Memory B cell (primary cell): ENCODE measurements around the gene CRAT.
A peak's percentile ranks its signal among the peaks of the same experiment; 100 is the strongest.

Experiments
- ATAC-seq: fragments of 150-1000 bp; cut with Tn5 transposase; 2 replicates; pipeline ENCODE4 v1.10.0; 2021; ENCODE audit warnings: low read depth, mild to moderate bottlenecking, moderate library complexity
- DNase-seq, 2 donors: peaks; one replicate each; pipeline ENCODE4 v3.0.0; 2022; ENCODE audit warnings: low spot score in 2 of 2
- H3K27ac Mint-ChIP-seq: one replicate; pipeline ENCODE4 v1.8.0; 2022; ENCODE audit warnings: mild to moderate bottlenecking, moderate library complexity, mixed read lengths
- H3K27me3 Mint-ChIP-seq: one replicate; pipeline ENCODE4 v1.8.0; 2022; ENCODE audit warnings: mixed read lengths
- H3K36me3 Mint-ChIP-seq: one replicate; pipeline ENCODE4 v1.8.0; 2022; ENCODE audit warnings: mild to moderate bottlenecking, mixed read lengths
- H3K4me1 Mint-ChIP-seq: one replicate; pipeline ENCODE4 v1.8.0; 2022; ENCODE audit warnings: mixed read lengths
- H3K4me3 Mint-ChIP-seq: one replicate; pipeline ENCODE4 v1.8.0; 2022; ENCODE audit warnings: mild to moderate bottlenecking, moderate library complexity, mixed read lengths
- H3K9me3 Mint-ChIP-seq: one replicate; pipeline ENCODE4 v1.8.0; 2022; ENCODE audit warnings: mixed read lengths

Gene CRAT

DNA sequence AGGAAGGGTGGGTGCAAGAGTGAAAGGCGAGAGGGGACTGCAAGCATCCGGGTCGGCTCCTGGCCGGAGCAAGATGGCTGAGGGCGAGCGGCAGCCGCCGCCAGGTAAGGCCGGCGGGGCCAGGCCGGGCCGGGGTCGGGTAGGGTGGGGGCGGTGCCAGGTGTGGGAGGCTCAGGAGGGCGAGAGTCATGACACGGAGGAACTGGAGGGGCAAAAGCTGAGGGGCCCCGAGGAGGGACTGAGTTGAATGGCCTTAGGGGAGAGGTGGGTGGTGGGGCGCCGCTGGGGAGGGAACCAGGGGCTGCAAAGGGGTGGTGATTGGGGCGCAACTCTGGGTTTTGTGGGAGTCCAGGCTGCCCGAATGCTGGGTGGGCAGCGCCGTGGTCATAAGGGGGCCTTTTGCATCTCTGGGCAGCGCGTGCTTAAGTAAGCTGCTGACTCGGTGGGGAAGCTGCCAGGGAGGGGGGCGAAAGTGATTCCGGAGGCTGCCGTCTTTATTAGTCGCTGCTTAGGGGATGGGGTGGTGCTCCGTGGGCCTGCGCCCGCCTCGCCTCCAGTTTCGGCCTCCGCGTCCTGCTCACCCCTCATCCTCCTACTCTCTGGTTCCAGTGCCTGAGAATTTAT is 1.0 kb upstream of the CRAT start:
- no peaks in the 10 kb centered on the region for H3K36me3 Mint-ChIP-seq
- H3K4me1 Mint-ChIP-seq: peaks cover 10% of the 10 kb centered on the region
- DNase-seq (no peak), ATAC-seq (peak; percentile 0)
- no peaks in the 10 kb centered on the region for H3K27me3 Mint-ChIP-seq
- peak overlapping the region; percentile 91 for H3K27ac Mint-ChIP-seq
- H3K4me3 Mint-ChIP-seq: peak overlapping the region; percentile 92
- H3K9me3 Mint-ChIP-seq: no peaks in the 10 kb centered on the region

DNA sequence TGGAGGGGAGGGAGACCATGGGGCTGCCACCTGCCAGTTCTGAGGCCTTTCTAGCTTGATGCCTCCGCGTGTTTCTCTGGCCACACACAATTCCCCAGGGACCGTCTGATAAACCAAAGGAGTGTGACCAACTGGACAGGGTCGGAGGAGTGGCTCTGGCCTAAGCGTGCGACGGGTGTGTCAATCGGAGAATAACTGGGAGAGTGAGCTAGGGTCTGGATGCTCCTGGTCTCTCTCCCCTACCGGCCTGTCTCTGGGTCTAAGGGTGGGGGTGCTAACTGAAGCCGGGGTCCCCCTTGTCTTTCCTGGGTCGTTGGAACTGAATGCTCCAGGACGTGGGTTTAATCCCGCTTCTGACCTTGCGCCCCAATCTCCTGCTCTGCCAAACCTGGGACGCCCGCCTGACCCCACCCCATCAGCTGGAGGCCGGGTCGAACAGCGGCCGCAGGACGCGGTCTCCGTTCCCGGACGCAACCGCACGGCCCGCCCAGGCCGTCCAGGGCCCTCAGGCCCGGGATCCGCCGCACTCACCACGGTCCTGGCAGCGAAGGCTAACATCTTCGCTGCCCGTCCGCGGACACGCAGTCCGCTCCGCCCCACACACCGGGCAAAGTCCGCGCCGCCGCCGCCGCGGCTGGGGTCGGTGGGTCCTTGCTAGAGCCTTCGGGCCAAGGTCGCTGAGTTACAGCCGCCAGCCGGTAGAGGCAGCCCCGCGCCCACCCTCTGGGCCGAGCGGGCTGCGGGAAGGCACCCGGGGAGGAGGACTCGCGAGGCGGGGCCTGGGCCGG is 447 bp downstream of the CRAT start:
- DNase-seq (peak in 1 of 2 donors; percentile 38), ATAC-seq (no peak)
- H3K36me3 Mint-ChIP-seq: no peaks in the 10 kb centered on the region
- no peaks in the 10 kb centered on the region for H3K9me3 Mint-ChIP-seq
- H3K4me1 Mint-ChIP-seq: peaks cover 10% of the 10 kb centered on the region
- peak overlapping the region; percentile 92 for H3K4me3 Mint-ChIP-seq
- H3K27ac Mint-ChIP-seq: peak overlapping the region; percentile 91
- no peaks in the 10 kb centered on the region for H3K27me3 Mint-ChIP-seq

DNA sequence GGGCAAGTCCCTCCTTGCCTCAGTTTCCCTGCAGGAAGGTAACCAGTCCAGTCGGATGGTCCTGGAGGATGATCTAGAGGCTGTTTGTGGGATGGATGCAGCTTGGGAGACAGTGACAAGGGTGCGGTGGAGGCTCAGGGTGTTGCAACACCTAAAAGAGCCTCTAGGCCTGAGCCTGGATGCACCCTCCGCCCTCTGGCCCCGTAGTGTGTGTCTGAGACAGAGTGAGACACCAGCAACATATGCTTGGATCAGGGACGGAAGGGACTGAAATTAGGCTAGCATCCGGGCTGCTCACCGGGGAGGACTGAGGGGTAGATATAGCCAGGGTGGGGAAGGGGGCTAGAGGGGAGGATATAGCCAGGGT is 1.1 kb downstream of the CRAT start:
- H3K4me1 Mint-ChIP-seq: peaks cover 10% of the 10 kb centered on the region
- H3K4me3 Mint-ChIP-seq: peak overlapping the region; percentile 90
- no peaks in the 10 kb centered on the region for H3K9me3 Mint-ChIP-seq
- DNase-seq (peak in 1 of 2 donors; percentile 29), ATAC-seq (no peak)
- H3K27me3 Mint-ChIP-seq: no peaks in the 10 kb centered on the region
- no peaks in the 10 kb centered on the region for H3K36me3 Mint-ChIP-seq
- H3K27ac Mint-ChIP-seq: no peak overlapping the region

DNA sequence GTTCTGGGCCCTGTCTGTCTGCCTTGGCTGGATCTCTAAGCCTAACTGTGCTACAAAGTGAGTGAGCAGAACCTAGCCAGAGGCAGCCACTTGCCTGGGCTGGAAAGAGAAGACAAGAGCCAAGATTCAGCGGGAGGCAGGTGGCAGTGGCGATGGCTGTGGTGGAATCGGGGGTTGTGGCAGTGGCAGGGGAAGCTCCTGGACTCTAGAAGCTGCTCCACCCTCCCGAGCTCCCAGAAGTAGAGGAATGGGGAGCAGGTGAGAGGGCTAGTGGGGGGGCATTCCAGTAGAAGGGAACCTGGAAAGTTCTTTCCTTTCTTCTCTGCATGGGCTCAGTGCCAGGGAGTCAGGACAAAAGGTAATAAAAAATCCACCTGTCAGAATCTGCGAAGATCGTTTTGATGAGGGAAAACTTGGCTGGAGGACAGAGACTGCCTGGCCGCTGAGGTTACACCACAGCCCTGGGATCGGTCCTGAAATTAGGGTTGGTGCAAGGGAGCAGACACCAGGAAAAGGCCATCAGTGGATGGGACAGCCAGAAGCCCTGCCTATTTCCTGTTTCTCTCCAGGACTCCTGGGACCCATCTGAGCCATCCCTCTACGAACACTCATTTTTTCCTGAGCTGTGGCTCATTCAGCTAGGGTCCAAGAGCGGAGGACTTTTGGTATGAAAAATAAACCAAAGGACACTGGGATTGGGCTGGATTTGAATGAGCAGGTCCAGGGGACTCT is 1.6 kb downstream of the CRAT start:
- ATAC-seq (no peak), DNase-seq (no peak)
- Mint-ChIP-seq H3K27me3 (no peaks in the 10 kb centered on the region), H3K4me1 (peaks cover 10% of the 10 kb centered on the region), H3K27ac (no peak overlapping the region), H3K36me3 (no peaks in the 10 kb centered on the region), H3K4me3 (peak overlapping the region; percentile 90), H3K9me3 (no peaks in the 10 kb centered on the region)

DNA sequence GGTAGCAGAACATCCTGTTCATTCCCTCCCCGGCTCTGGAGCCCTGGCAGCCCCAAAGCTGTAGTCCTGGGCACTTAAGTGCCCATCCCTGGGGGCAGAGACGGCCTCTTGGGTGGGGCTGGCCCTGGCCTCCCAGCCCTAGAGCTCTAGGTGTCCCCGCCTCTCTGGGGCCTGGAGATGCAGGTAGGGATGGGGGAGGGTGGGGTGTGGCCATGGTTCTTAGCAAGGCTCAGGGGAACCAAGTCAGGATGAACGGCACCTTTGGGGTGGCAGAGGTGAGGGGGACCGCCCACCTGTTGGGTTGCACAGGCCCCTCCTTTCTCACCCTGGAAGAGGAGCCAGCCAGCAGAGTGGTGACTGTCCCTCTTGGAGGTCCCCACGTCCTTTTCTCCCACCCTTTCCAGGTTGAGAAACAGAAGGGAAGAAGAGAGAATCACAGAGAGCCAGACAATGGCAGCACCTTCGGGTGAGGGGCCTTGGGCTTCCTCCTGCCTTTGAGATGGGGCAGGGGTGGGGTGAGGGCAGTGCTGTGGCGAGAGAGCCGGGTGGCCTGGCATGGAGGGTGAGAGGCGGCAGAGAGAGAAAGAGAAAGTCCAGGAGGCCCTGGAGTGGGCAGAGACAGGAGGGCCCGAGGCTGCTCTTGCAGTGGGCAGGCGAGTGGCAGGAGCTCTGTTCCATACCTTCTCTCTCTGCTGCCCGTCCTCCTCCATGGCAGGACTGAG is 2.3 kb downstream of the CRAT start:
- no peaks in the 10 kb centered on the region for H3K27me3 Mint-ChIP-seq
- no peak for DNase-seq
- peak overlapping the region; percentile 90 for H3K4me3 Mint-ChIP-seq
- no peak for ATAC-seq
- H3K27ac Mint-ChIP-seq: no peak overlapping the region
- no peaks in the 10 kb centered on the region for H3K36me3 Mint-ChIP-seq
- no peaks in the 10 kb centered on the region for H3K9me3 Mint-ChIP-seq
- H3K4me1 Mint-ChIP-seq: peaks cover 10% of the 10 kb centered on the region

DNA sequence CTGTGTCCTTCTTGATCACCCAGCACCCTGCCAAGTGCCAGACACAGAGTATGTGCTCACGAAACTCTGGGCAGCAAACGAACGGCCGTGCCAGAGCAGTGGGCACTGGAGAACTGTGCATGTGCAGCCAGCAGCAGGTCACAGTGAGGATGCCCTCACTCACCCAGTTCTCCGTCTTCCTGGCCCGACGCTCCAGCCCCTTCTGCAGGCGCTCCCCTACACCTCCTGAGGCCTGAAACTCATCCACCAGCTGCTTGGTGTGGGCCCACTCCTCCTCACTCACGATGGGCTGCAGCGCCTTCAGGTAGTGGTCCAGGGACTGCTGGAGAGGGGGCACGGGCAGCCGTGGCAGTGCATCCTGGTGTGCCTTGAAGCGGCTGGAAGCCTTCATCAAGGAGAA is 2.9 kb downstream of the CRAT start:
- no peak overlapping the region for H3K27ac Mint-ChIP-seq
- H3K4me3 Mint-ChIP-seq: no peak overlapping the region
- ATAC-seq (no peak), DNase-seq (no peak)
- H3K9me3 Mint-ChIP-seq: no peaks in the 10 kb centered on the region
- H3K4me1 Mint-ChIP-seq: peaks cover 10% of the 10 kb centered on the region
- no peaks in the 10 kb centered on the region for H3K27me3 Mint-ChIP-seq
- H3K36me3 Mint-ChIP-seq: no peaks in the 10 kb centered on the region

DNA sequence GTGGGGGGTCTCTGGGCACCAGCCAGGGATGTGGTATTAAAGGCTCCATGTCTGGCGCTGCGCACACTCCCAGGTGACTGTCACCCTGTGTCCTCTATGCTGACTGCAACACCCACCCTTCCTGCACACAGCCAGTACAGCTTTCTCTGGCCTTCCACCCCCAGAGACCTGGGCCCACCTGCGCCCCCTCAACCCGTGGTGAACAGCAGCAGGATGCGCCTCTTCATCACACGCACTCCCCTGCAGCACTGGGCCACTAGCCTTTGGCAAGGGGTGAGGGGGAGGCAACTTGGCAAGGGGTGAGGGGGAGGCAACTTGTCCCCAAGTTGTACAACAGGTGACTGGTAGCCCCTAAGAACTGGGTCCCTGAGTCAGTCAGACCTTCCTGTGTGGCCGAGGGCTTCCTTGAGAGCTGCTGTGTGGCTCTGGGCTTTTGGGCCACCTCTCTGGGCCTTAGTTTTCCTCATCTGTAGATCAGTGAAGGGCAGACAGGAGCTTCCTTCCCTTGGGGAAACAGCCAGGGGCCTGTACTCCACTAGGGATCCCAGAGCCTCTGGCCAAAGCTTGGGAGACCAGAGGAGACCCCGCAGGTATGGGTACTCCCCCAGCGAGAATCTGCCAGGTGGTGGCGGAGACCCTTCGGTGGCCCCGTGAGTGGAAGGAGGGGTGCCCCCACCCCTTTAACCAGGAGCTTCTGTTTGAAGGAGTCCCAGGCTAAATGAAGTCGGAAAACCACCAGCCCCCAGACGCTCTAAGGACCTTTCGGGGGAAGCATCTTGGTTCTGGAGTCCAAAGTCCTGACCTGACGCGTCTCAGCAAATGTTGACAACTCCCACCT is 4.5 kb downstream of the CRAT start:
- Mint-ChIP-seq H3K27me3 (no peaks in the 10 kb centered on the region), H3K36me3 (no peaks in the 10 kb centered on the region), H3K9me3 (no peaks in the 10 kb centered on the region), H3K4me1 (peaks cover 5% of the 10 kb centered on the region), H3K4me3 (no peak overlapping the region), H3K27ac (no peak overlapping the region)
- DNase-seq: no peak
- ATAC-seq: no peak

DNA sequence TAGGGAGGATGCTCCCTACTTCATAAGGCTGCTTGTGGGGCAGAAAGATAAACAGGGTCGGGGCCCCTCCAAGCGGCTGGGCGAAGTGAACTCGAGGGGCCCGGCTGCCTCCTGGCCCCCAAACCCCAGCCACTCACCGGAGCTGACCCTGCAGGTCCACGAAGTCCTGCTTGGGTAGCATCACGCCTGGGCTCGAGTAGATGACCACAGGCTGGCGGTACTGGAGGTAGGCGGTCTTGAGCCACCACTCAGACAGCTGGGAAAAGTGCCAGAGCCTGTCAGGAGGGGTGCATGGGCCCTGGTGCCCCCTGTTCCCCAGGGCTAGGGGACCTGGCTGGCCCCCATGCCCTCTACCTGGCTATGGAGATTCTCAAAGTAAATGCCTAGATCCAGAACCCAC is 6.5 kb downstream of the CRAT start:
- Mint-ChIP-seq H3K4me3 (no peak overlapping the region), H3K36me3 (no peaks in the 10 kb centered on the region), H3K4me1 (peaks cover 2% of the 10 kb centered on the region), H3K27ac (no peak overlapping the region), H3K27me3 (peaks cover 2% of the 10 kb centered on the region), H3K9me3 (no peaks in the 10 kb centered on the region)
- no peak for DNase-seq
- no peak for ATAC-seq

DNA sequence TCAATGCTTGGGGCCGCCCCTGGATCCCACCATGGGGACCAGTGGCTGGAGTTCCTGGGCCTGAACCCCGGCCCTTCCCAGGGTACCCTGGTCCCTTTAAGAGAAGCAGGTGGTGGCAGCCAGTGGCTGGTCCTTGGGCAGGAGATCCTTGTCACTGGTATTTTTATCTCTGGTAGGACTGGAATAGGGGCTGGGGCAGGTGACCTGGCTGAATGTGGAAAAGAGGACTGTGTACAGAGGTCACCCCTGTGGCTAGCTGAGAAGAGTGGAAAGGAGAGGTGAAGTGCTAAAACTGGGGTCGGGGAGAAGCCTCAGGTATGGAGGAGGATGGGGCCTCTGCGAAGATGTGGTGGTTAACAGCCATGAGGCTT is 7.0 kb downstream of the CRAT start:
- H3K36me3 Mint-ChIP-seq: no peaks in the 10 kb centered on the region
- no peak for ATAC-seq

DNA sequence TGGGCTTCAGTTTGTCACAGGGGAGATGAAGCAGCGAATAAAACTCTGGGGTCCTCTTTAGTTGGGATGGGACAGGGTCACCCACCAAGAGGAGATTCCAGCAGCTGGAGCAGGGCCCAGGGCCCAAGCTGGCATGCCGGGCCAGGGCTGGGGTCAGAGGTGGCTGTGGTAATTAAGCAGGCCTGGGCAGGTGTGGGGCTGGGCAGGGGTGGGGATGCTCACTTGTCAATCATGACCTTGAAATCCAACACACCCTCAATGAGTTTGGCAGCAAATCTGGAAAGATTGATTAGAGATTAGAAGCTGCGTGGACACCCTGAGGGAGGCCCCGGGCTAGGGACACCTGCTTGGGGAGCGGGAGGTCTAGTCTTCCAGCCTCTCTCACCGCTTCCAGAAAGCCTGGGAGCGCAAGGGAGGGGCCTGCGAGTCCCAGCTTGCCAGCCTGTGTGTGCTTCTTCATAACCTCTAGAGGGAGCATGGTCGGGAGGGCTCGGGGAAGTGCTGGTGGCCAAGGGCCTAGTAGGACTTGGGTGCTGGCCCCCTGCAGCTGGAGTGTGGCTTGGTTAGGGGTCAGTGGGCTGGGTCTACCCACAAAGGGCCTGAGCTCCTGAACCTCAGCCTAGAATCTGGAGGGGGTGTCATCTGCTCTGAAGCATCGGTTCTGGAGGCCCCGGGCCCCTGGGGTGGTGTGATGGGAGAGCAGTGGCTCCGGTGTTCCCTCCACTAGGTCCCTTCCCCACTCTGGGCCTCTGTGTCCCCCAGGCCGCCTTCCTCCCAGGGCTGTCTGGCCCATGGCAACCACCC is 7.6 kb downstream of the CRAT start:
- no peak overlapping the region for H3K27ac Mint-ChIP-seq
- DNase-seq: no peak
- peaks cover 2% of the 10 kb centered on the region for H3K4me1 Mint-ChIP-seq
- H3K9me3 Mint-ChIP-seq: no peaks in the 10 kb centered on the region
- no peaks in the 10 kb centered on the region for H3K36me3 Mint-ChIP-seq
- peak; percentile 68 for ATAC-seq
- H3K27me3 Mint-ChIP-seq: peaks cover 2% of the 10 kb centered on the region
- no peak overlapping the region for H3K4me3 Mint-ChIP-seq

More for the DNA sequence above, 7.0 kb downstream of the CRAT start:
- Mint-ChIP-seq H3K4me1 (peaks cover 2% of the 10 kb centered on the region), H3K4me3 (no peak overlapping the region), H3K27me3 (peaks cover 2% of the 10 kb centered on the region), H3K9me3 (no peaks in the 10 kb centered on the region), H3K27ac (no peak overlapping the region)
- DNase-seq: no peak

DNA sequence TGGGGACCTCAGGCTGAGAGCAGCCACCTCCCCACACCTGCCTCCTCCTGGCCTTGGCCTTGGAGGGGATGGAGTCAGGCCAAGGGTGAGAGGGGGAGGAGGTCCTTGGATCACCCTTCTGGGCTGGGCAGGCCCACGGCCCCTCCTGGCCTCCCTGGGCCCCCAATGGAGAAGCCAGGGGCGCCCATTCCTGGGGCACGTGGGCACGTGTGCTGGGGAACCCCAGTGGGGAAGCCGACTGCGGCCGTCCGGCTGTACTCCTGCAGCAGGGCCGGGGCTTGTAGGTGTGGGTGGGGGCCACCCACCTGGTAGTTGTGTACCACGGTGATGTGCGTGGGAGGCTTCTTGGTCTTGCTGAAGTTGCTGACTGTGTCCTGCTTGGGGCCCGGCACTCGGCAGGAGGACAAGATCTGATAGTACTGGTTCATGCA is 8.5 kb downstream of the CRAT start:
- no peak overlapping the region for H3K4me3 Mint-ChIP-seq
- DNase-seq (no peak), ATAC-seq (no peak)
- H3K36me3 Mint-ChIP-seq: no peaks in the 10 kb centered on the region
- no peaks in the 10 kb centered on the region for H3K9me3 Mint-ChIP-seq
- peaks cover 2% of the 10 kb centered on the region for H3K27me3 Mint-ChIP-seq
- H3K4me1 Mint-ChIP-seq: peaks cover 2% of the 10 kb centered on the region
- H3K27ac Mint-ChIP-seq: no peak overlapping the region

DNA sequence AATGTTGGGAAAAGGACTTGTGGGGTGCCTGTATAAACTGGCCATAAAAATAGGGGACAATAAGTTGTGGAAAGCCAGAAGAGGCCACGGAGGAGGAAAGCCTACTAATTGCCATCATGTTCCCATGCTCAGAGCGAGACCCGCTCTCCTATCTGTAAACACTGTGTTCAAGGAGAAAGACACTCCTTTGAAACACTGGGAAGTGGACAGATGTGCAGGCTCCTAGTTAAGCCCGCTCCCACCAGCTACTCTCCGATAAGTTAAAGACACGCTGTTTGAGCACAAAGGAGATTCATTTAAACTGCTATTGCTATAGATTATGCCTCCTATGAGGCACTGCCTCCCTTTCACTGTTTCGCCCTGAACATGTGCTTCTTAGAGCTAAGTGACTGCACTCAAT is 9.3 kb downstream of the CRAT start:
- ATAC-seq: no peak
- Mint-ChIP-seq H3K27me3 (peaks cover 2% of the 10 kb centered on the region), H3K4me1 (peaks cover 2% of the 10 kb centered on the region), H3K36me3 (no peaks in the 10 kb centered on the region), H3K9me3 (no peaks in the 10 kb centered on the region), H3K27ac (no peak overlapping the region), H3K4me3 (no peak overlapping the region)
- DNase-seq: no peak
